Activated CD8-positive, alpha-beta T cell treated with anti-CD3 and anti-CD28 coated beads for 36 hours (primary cell): ENCODE data around the gene TWNK. TPM values are rescaled to one million over a fixed set of nuclear protein-coding genes. Genes with fewer than 3 reads are reported as not detected.

Experiments used
- ATAC-seq: fragments of 200-7000 bp; cut with Tn5 transposase; one replicate; pipeline ENCODE4 v1.10.0; 2021; ENCODE audit warnings: mild to moderate bottlenecking, moderate library complexity
- CTCF ChIA-PET: fragments of 350-600 bp; sonication (Branson Sonifier 250); formaldehyde crosslinking; loops from one replicate; lab custom pipeline; 2021; ENCODE audit warnings: antibody characterized with exemption; lab: Charles Lee
- POLR2A ChIA-PET: fragments of 350-600 bp; sonication (Branson Sonifier 250); formaldehyde crosslinking; loops from one replicate; lab custom pipeline; 2021; ENCODE audit warnings: antibody characterized with exemption; lab: Charles Lee
- DNase-seq: peaks from one replicate; pipeline ENCODE4 v3.0.0-alpha.2; 2020
- H3K27ac Mint-ChIP-seq: one replicate; pipeline ENCODE4 v1.8.0; 2021; ENCODE audit warnings: mild to moderate bottlenecking, mixed read lengths
- H3K27me3 Mint-ChIP-seq: one replicate; pipeline ENCODE4 v1.8.0; 2021; ENCODE audit warnings: mixed read lengths
- H3K36me3 Mint-ChIP-seq: one replicate; pipeline ENCODE4 v1.8.0; 2021; ENCODE audit warnings: low read depth, mixed read lengths
- H3K4me1 Mint-ChIP-seq: one replicate; pipeline ENCODE4 v1.8.0; 2021; ENCODE audit warnings: low read depth, mixed read lengths
- H3K4me3 Mint-ChIP-seq: one replicate; pipeline ENCODE4 v1.8.0; 2021; ENCODE audit warnings: mild to moderate bottlenecking, moderate library complexity, mixed read lengths
- H3K9me3 Mint-ChIP-seq: one replicate; pipeline ENCODE4 v1.8.0; 2021; ENCODE audit warnings: mixed read lengths
- CTCF ChIP-seq: fragments of 200-600 bp; IDR thresholded peaks from one replicate; pipeline ENCODE4 v1.8.0; 2022; ENCODE audit warnings: antibody characterized with exemption, mild to moderate bottlenecking
- intact Hi-C: fragments of 100-400 bp; cut with micrococcal nuclease; formaldehyde crosslinking; loops from one replicate; pipeline ENCODE4 v1.10.0; 2022
- total RNA-seq, 2 experiments: library from RNA; stranded (reverse); gene quantifications; one replicate each; pipeline ENCODE4 v1.2.3, GENCODE V29; 2021

The TWNK gene
- total RNA-seq, 2 experiments from 2014 or later = 18.0 to 19.0 TPM

GRCh38 chr10:100978121-100978900 is 9.0 kb upstream of the TWNK start:
- no peaks in the 10 kb centered on the region for H3K4me1 Mint-ChIP-seq
- H3K4me3 Mint-ChIP-seq = no peak overlapping the region
- peaks cover 2% of the 10 kb centered on the region for H3K36me3 Mint-ChIP-seq
- intact Hi-C loops = no loop called here
- H3K27me3 Mint-ChIP-seq = no peaks in the 10 kb centered on the region
- ChIA-PET POLR2A (no interaction called here), CTCF (no interaction called here)
- no peak for TF ChIP-seq CTCF
- DNase-seq (no peak), ATAC-seq (no peak)
- H3K27ac Mint-ChIP-seq = no peak overlapping the region
- no peaks in the 10 kb centered on the region for H3K9me3 Mint-ChIP-seq

GRCh38 chr10:100978901-100979195 is 8.5 kb upstream of the TWNK start:
- no peak for TF ChIP-seq CTCF
- H3K9me3 Mint-ChIP-seq = no peaks in the 10 kb centered on the region
- CTCF ChIA-PET = no interaction called here

GRCh38 chr10:100979791-100980272 is 7.5 kb upstream of the TWNK start:
- Mint-ChIP-seq H3K27ac (no peak overlapping the region), H3K27me3 (no peaks in the 10 kb centered on the region), H3K4me1 (no peaks in the 10 kb centered on the region), H3K36me3 (peaks cover 2% of the 10 kb centered on the region), H3K4me3 (no peak overlapping the region), H3K9me3 (no peaks in the 10 kb centered on the region)
- ChIA-PET POLR2A (no interaction called here), CTCF (no interaction called here)
- TF ChIP-seq CTCF = no peak
- DNase-seq = no peak
- intact Hi-C loops = no loop called here
- no peak for ATAC-seq

More at GRCh38 chr10:100978901-100979195, 8.5 kb upstream of the TWNK start:
- H3K27ac Mint-ChIP-seq = no peak overlapping the region
- ATAC-seq = no peak
- no peak for DNase-seq
- no peaks in the 10 kb centered on the region for H3K4me1 Mint-ChIP-seq
- POLR2A ChIA-PET = no interaction called here
- H3K4me3 Mint-ChIP-seq = no peak overlapping the region
- H3K36me3 Mint-ChIP-seq = peaks cover 2% of the 10 kb centered on the region
- H3K27me3 Mint-ChIP-seq = no peaks in the 10 kb centered on the region
- intact Hi-C loops = no loop called here

- no peak overlapping the region for H3K4me3 Mint-ChIP-seq
- peaks cover 2% of the 10 kb centered on the region for H3K36me3 Mint-ChIP-seq
- no peaks in the 10 kb centered on the region for H3K27me3 Mint-ChIP-seq
- ChIA-PET CTCF (interaction anchor here (1.0 kb wide), 1 partner anchor 34 kb away, joined by 4 read pairs; no protein-coding TSS in a partner anchor), POLR2A (no interaction called here)
- no peak for TF ChIP-seq CTCF
- H3K27ac Mint-ChIP-seq = no peak overlapping the region
- intact Hi-C loops = no loop called here
- H3K4me1 Mint-ChIP-seq = no peaks in the 10 kb centered on the region
- no peak for DNase-seq
- H3K9me3 Mint-ChIP-seq = no peaks in the 10 kb centered on the region
- ATAC-seq = no peak
Measured at GRCh38 chr10:100980311-100980710, 7.0 kb upstream of the TWNK start.

GRCh38 chr10:100980711-100981110 is 6.6 kb upstream of the TWNK start:
- H3K4me1 Mint-ChIP-seq = peaks cover 3% of the 10 kb centered on the region
- no peak overlapping the region for H3K4me3 Mint-ChIP-seq
- no peak overlapping the region for H3K27ac Mint-ChIP-seq
- H3K27me3 Mint-ChIP-seq = no peaks in the 10 kb centered on the region
- POLR2A ChIA-PET = interaction anchor here (0.9 kb wide), 1 partner anchor 10 kb away, joined by 3 read pairs; no protein-coding TSS in a partner anchor
- peaks cover 2% of the 10 kb centered on the region for H3K36me3 Mint-ChIP-seq
- DNase-seq = no peak
- CTCF ChIA-PET = interaction anchor here (1.0 kb wide), 2 partner anchors 34 to 69 kb away, joined by 3 to 4 read pairs; no protein-coding TSS in a partner anchor
- H3K9me3 Mint-ChIP-seq = no peaks in the 10 kb centered on the region
- TF ChIP-seq CTCF = no peak
- ATAC-seq = no peak
- intact Hi-C loops = no loop called here
